Subcutaneous abdominal adipose tissue (tissue), 5 donors: ENCODE measurements around the gene BMP2K.
"Not testable (repeated sequence)": the region's sequence is repeated elsewhere in the genome, so short reads cannot be mapped to it uniquely, and the experiment has no call there.

ENCODE experiments used
- H3K27ac ChIP-seq: one replicate; pipeline ENCODE4 v1.7.0; 2013; ENCODE audit warnings: low read depth, mild to moderate bottlenecking, inconsistent platforms, low read length, moderate library complexity
- H3K27me3 ChIP-seq, 5 donors: one replicate each; pipeline ENCODE4 v1.7.0; 2013; ENCODE audit warnings: low read length in 5 of 5, inconsistent platforms in 1 of 5; ENCODE audit not compliant: control insufficient read depth in 5 of 5, insufficient read depth in 4 of 5
- H3K36me3 ChIP-seq, 5 donors: one replicate each; pipeline ENCODE4 v1.7.0; 2013; ENCODE audit warnings: low read length in 5 of 5; ENCODE audit not compliant: control insufficient read depth in 5 of 5, insufficient read depth in 5 of 5
- H3K4me1 ChIP-seq, 5 donors: one replicate each; pipeline ENCODE4 v1.7.0; 2013; ENCODE audit warnings: low read length in 5 of 5, mild to moderate bottlenecking in 3 of 5, moderate library complexity in 1 of 5; ENCODE audit not compliant: control insufficient read depth in 5 of 5, insufficient read depth in 5 of 5
- H3K4me3 ChIP-seq, 5 donors: one replicate each; pipeline ENCODE4 v1.7.0; 2013; ENCODE audit warnings: low read length in 5 of 5, low read depth in 1 of 5
- H3K9ac ChIP-seq, 5 donors: one replicate each; pipeline ENCODE4 v1.7.0; 2013; ENCODE audit warnings: low read length in 5 of 5, mild to moderate bottlenecking in 4 of 5, moderate library complexity in 3 of 5
- H3K9me3 ChIP-seq, 5 donors: one replicate each; pipeline ENCODE4 v1.7.0; 2013; ENCODE audit warnings: low read length in 5 of 5; ENCODE audit not compliant: control insufficient read depth in 5 of 5
- donor health status: healthy.
- donor health status: healthy.
- donor health status: healthy.
- donor health status: healthy.
- donor health status: healthy.

BMP2K gene

DNA sequence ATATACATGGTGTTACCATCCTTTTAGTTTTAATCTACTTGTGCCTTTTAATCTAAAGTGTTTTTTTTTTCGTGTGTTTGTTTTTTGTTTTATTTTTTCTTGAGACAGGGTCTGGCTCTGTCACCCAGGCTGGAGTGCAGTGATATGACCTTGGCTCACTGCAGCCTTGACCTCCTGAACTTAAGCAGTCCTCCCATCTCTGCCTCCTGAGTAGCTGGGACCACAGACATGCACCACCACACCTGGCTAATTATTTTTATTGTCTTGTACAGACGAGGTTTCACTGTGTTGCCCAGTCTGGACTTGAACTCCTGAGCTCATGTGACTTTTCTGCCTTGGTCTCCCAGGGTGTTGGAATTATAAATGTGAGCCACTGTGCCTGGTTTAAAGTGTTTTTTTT lies 33.1 kb downstream of the BMP2K start:
- Histone ChIP-seq H3K36me3 (no peaks in the 10 kb centered on the region), H3K4me1 (no peaks in the 10 kb centered on the region), H3K9ac (no peak overlapping the region), H3K9me3 (peaks cover 0 to 5% (median 2%) of the 10 kb centered on the region in 5 donors), H3K27me3 (no peaks in the 10 kb centered on the region), H3K27ac (no peak overlapping the region), H3K4me3 (no peak overlapping the region)

DNA sequence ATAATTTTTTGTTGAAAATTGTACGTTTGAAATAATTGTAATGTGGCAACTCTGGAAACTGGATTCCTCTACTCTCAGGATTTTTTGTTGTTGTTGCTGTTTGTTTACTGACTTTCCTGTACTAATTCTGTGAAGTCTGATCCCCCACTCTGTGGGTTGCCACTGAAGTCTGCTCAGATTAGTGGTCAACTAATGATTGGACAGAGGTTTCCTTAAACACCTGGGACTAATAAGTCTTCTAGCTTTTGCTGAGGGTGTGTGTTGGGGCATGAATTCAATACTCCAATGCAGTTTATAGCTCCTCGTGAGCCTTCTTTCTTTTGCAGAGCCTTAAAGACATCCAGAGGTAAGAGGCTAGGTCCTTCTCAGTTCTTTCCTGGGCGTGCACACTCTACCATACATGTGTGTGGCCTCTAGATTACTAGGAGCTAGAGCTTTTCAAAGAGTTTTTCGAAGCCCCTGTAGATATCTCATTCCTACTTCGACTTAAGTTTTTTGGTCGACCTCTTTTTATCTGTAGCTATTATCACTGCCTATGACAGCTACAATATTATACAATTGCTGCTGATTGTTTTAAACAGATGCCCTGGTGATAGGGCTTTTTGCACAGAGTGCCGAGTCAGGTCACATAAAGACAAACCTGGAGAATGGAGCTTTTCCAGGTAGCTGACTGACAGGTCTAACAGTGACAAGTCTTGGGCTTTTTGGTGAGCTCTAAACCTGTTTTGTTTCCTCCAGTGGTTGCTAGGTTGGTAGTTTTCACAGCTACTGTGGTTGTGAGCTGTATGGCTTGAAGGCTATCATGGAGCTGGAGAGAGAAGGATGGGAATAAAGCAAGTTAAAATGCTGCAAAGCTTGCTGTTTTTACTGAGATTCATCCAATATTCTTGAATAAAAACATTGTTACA lies 34.0 kb downstream of the BMP2K start:
- Histone ChIP-seq H3K36me3 (no peaks in the 10 kb centered on the region), H3K9me3 (peaks cover 0 to 5% (median 2%) of the 10 kb centered on the region in 5 donors), H3K27ac (no peak overlapping the region), H3K27me3 (no peaks in the 10 kb centered on the region), H3K9ac (no peak overlapping the region), H3K4me3 (no peak overlapping the region), H3K4me1 (no peaks in the 10 kb centered on the region)

DNA sequence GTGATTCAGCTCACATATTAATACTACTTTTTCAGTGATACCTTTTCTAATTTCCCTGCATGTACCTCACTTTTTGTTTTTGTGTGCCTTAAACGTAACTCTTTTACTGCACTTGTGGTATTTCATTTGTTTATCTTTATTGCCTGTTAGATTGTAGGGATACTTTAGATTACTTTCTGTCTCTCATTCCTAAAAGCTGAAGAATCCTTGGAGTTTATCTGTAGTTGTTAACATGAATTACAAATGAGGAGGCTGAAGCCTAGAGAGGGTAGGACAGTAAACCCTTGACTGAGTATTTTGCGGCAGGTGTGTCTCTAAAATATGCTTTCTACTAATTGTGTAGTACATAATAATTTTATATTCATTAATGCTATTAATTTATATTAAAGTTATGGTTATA lies 34.9 kb downstream of the BMP2K start:
- Histone ChIP-seq H3K36me3 (no peaks in the 10 kb centered on the region), H3K27me3 (no peaks in the 10 kb centered on the region), H3K27ac (no peak overlapping the region), H3K9me3 (peaks cover 0 to 5% (median 2%) of the 10 kb centered on the region in 5 donors), H3K9ac (no peak overlapping the region), H3K4me1 (no peaks in the 10 kb centered on the region), H3K4me3 (no peak overlapping the region)

DNA sequence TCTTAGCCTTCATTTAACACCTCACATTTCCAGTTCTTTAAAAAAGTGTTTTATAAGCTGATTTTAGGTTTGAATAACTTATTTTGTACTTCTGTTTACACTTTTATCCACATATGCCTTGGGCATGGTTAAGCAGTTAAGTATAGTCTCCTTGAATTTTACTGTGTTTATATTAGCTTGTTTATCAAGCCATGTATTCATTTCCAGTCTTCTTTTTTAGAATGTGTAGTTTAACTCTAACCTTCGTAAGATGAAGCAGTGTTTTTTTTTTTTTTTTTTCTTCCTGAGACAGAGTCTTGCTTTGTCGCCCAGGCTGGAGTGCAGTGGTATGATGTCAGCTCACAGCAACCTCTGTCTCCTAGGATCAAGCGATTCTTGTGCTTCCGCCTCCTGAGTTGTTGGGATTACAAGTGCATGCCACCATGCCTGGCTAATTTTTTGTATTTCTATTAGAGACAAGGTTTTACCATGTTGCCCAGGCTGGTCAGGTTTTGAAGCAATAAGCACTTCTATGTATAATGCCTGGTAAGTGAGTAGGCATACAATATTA lies 42.5 kb downstream of the BMP2K start:
- Histone ChIP-seq H3K9ac (no peak overlapping the region), H3K4me1 (no peaks in the 10 kb centered on the region), H3K27me3 (no peaks in the 10 kb centered on the region), H3K36me3 (no peaks in the 10 kb centered on the region), H3K9me3 (no peaks in the 10 kb centered on the region), H3K27ac (no peak overlapping the region), H3K4me3 (no peak overlapping the region)

DNA sequence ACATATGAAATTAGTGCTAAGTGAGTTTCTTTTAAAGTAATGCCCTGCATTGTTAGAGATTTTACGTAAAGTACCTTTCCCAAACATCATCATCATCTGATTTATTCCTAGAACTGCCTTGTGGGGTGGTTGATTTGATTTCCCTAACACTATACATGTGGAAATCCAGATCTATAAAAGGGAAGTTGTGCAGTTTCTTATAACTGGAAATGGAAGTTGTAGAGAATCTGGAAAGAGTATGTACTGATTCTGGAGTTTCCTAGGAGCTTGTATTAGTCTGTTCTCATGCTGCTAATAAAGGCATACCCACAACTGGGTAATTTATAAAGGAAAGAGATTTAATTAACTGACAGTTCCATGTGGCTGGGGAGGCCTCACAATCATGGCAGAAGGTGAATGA lies 47.9 kb downstream of the BMP2K start:
- no peak overlapping the region for H3K9ac ChIP-seq
- no peaks in the 10 kb centered on the region for H3K9me3 ChIP-seq
- peaks cover 13 to 29% (median 21%) of the 10 kb centered on the region in 5 donors for H3K36me3 ChIP-seq
- no peak overlapping the region for H3K4me3 ChIP-seq
- H3K27me3 ChIP-seq, result no peaks in the 10 kb centered on the region
- no peaks in the 10 kb centered on the region for H3K4me1 ChIP-seq
- no peak overlapping the region for H3K27ac ChIP-seq

DNA sequence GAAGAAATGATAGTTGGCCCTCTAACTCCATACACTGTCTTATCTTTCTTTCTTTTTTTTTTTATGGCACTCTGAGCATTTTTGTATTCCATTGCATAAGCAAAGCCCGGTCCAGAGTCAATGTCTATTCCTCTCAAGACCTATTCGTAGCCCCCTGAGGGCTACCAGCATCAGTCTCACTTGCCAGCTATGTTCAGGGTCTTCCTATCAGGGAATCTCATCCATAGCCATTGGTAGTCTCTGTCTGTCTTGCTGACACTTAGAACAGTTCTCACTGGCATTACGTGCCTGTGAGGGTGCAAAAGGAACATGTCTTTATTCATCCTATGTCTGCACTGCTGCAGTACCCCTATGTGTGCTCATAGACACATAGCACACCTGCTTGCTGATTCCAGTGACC lies 51.0 kb downstream of the BMP2K start:
- Histone ChIP-seq H3K4me1 (no peaks in the 10 kb centered on the region), H3K9me3 (no peaks in the 10 kb centered on the region), H3K36me3 (peaks cover 13 to 41% (median 26%) of the 10 kb centered on the region in 5 donors), H3K4me3 (no peak overlapping the region), H3K9ac (no peak overlapping the region), H3K27ac (no peak overlapping the region), H3K27me3 (no peaks in the 10 kb centered on the region)

DNA sequence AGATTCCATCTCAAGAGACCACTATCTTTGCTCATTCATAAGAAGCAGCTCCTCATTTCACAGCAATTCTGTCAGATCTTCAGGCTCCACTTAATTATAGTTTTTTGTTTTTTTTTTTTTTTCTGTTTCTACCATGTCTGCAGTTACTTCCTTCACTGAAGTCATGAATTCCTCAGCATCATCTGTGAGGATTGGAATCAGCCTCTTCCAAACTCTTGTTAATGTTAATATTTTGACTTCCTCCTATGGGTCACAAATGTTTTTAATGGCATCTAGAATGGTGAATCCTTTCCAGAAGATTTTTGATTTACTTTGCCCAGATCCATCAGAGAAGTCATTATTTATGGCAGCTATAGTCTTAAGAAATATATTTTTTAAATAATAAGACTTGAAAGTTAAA lies 53.1 kb downstream of the BMP2K start:
- Histone ChIP-seq H3K9me3 (no peaks in the 10 kb centered on the region), H3K9ac (no peak overlapping the region), H3K27me3 (no peaks in the 10 kb centered on the region), H3K4me3 (no peak overlapping the region), H3K4me1 (no peaks in the 10 kb centered on the region), H3K27ac (no peak overlapping the region), H3K36me3 (peaks cover 13 to 43% (median 26%) of the 10 kb centered on the region in 5 donors)

DNA sequence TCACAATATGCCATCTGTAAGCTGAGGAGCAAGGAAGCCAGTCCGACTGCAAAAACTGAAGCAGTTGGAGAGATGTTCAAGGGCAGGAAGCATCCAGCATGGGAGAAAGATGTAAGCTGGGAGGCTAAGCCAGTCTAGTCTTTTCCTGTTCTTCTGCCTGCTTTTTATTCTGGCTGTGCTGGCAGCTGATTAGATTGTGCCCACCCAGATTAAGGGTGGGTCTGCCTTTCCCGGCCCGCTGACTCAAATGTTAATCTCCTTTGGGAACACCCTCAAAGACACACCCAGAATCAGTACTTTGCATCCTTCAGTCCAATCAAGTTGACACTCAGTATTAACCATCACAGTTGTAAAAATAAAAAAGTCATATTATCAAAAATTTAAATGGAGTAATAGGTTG lies 63.5 kb downstream of the BMP2K start:
- not testable (repeated sequence) for H3K9ac ChIP-seq, H3K4me3 ChIP-seq, H3K4me1 ChIP-seq, H3K27me3 ChIP-seq, H3K9me3 ChIP-seq, H3K27ac ChIP-seq
- peaks cover 4 to 16% (median 12%) of the 10 kb centered on the region in 5 donors for H3K36me3 ChIP-seq

DNA sequence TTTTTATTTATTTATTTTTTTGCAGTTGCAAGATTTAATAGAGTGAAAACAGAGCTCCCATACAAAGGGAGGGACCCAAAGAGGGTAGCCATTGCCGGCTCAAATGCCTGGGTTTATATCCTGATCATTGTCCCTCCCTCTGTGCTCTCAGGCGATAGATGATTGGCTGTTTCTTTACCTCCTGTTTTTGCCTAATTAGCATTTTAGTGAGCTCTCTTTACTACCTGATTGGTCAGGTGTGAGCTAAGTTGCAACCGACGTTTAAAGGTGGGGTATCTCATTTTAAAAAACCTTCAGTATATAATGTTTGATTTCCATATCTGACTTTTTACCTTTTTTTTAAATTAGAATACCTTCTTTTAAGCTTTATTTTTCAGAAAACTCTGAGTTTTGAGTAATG lies 64.1 kb downstream of the BMP2K start:
- not testable (repeated sequence) for H3K9ac ChIP-seq, H3K27ac ChIP-seq, H3K27me3 ChIP-seq, H3K4me1 ChIP-seq, H3K4me3 ChIP-seq, H3K9me3 ChIP-seq
- peaks cover 3 to 16% (median 12%) of the 10 kb centered on the region in 5 donors for H3K36me3 ChIP-seq

DNA sequence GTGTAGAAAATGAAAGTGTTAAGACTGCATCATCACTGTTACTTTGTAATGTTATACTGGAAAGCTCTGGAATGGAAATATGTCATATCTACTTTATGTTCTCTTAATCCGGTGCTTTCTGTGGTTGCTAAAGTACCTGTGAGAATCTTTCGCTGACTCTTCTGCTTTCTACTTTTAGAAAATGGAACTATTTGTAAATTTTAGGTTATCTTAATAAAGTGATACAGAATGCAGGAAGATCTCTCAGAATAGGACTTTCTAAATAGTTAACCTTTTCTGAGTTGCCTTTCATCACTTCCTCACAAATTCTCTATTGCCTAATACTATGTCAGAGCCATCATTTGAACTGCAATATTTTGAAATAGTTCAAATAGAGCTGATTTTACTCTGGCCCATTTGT lies 69.3 kb downstream of the BMP2K start:
- Histone ChIP-seq H3K27me3 (no peaks in the 10 kb centered on the region), H3K27ac (no peak overlapping the region), H3K4me1 (peaks cover 0 to 7% (median 0%) of the 10 kb centered on the region in 5 donors), H3K9ac (no peak overlapping the region), H3K4me3 (no peak overlapping the region), H3K36me3 (peaks cover 0 to 9% (median 8%) of the 10 kb centered on the region in 5 donors), H3K9me3 (no peaks in the 10 kb centered on the region)
